ENCODE measurements around the gene TNFRSF14. TPM values are rescaled to one million over a fixed set of nuclear protein-coding genes. Genes with fewer than 3 reads are reported as not detected.
A peak's percentile ranks its signal among the peaks of the same experiment; 100 is the strongest.

The TNFRSF14 gene
- total and polyA plus RNA-seq, 9 of the 15 experiments (the other 6 are each of a cell fraction or from before 2014, with no cell fraction given): 0.11 to 2.3 (median 0.68) TPM; not detected in 2

GRCh38 chr1:2560299-2561073 is 4.3 kb downstream of the TNFRSF14 start (continued):
- TF ChIP-seq MGA (IDR thresholded peaks at IDR 0.05) (peak; percentile 46; the same call in 1 of the 2 replicates), FOXO4 (CRISPR knock-in tag; IDR thresholded peaks at IDR 0.05) (no peak), SOX6 (IDR thresholded peaks at IDR 0.05) (0 out of 2 replicates have a peak, but pooled peaks have one; percentile 29), KDM4B (IDR thresholded peaks at IDR 0.05; ENCODE audit: borderline replicate concordance in 2 of 2, low read depth in 1 of 2) (no peak), ATF4 (CRISPR knock-in tag; IDR thresholded peaks at IDR 0.05) (no peak), ZNF639 (CRISPR knock-in tag; conservative IDR thresholded peaks at IDR 0.05 in 1 of 2, IDR thresholded peaks at IDR 0.05 in 1 of 2) (no peak), POLR2AphosphoS5 (IDR thresholded peaks at IDR 0.05; ENCODE audit: control insufficient read depth, insufficient read depth, low read depth, low read length) (no peak), TFAP4 (CRISPR knock-in tag; IDR thresholded peaks at IDR 0.05; ENCODE audit: borderline replicate concordance) (no peak)
